HG02885 (cell line): ENCODE results near the gene THAP7.
"Not testable (repeated sequence)": the region's sequence is repeated elsewhere in the genome, so short reads cannot be mapped to it uniquely, and the experiment has no call there.

Experiments used
- ATAC-seq: cut with Tn5 transposase; IDR thresholded peaks from one replicate; pipeline ENCODE4 v1.9.1; 2021; ENCODE audit warnings: mild to moderate bottlenecking; ENCODE audit not compliant: unreplicated experiment, poor library complexity

The THAP7 gene

GRCh38 chr22:21014202-21014725, 12.3 kb upstream of the THAP7 start:
- ATAC-seq: peak; percentile 77

- ATAC-seq: peak; percentile 16
Measured at GRCh38 chr22:21013657-21014201, 11.8 kb upstream of the THAP7 start.

GRCh38 chr22:21012446-21013407, 10.8 kb upstream of the THAP7 start:
- ATAC-seq: no peak

- ATAC-seq: no peak
Measured at GRCh38 chr22:21010426-21011113, 8.7 kb upstream of the THAP7 start.

- no peak for ATAC-seq
Measured at GRCh38 chr22:21009638-21010425, 7.9 kb upstream of the THAP7 start.

GRCh38 chr22:21009208-21009607, 7.3 kb upstream of the THAP7 start:
- not testable (repeated sequence) for ATAC-seq

- no peak for ATAC-seq
Measured at GRCh38 chr22:21003782-21004181, 1.9 kb upstream of the THAP7 start.

GRCh38 chr22:21000987-21001600, 824 bp downstream of the THAP7 start:
- peak; percentile 8 for ATAC-seq

GRCh38 chr22:21000207-21000986, 1.5 kb downstream of the THAP7 start:
- no peak for ATAC-seq

- no peak for ATAC-seq
Measured at GRCh38 chr22:20999350-21000206, 2.3 kb downstream of the THAP7 start.

GRCh38 chr22:20998411-20999336, 3.2 kb downstream of the THAP7 start:
- ATAC-seq: no peak

GRCh38 chr22:20997536-20998257, 4.2 kb downstream of the THAP7 start:
- ATAC-seq: no peak

- no peak for ATAC-seq
Measured at GRCh38 chr22:20996598-20997535, 5.1 kb downstream of the THAP7 start.

GRCh38 chr22:20996031-20996410, 5.9 kb downstream of the THAP7 start:
- no peak for ATAC-seq

- ATAC-seq: no peak
Measured at GRCh38 chr22:20995329-20996030, 6.4 kb downstream of the THAP7 start.
